Upper lobe of left lung (tissue), 6 donors: ENCODE results near the gene GGT7. TPM values are rescaled to one million over a fixed set of nuclear protein-coding genes. Genes with fewer than 3 reads are reported as not detected.

Experiments
- ATAC-seq, 2 donors: fragments of 200-7000 bp; cut with Tn5 transposase; one replicate each; pipeline ENCODE4 v1.9.1; 2022; ENCODE audit warnings: mild to moderate bottlenecking in 2 of 2, moderate library complexity in 2 of 2; ENCODE audit not compliant: low FRiP score in 2 of 2
- DNase-seq, 2 donors: peaks; one replicate each; pipeline ENCODE4 v3.0.0-alpha.2; 2019 to 2020
- H3K27ac ChIP-seq, 4 donors: fragments of 200-600 bp; sonication (generic); one replicate each; pipeline ENCODE4 v1.5.1; 2016 to 2019
- H3K27me3 ChIP-seq, 4 donors: fragments of 200-600 bp; sonication (generic); one replicate each; pipeline ENCODE4 v1.5.1; 2017 to 2019
- H3K36me3 ChIP-seq, 4 donors: fragments of 200-600 bp; sonication (generic); one replicate each; pipeline ENCODE4 v1.5.1; 2016 to 2019
- H3K4me1 ChIP-seq, 4 donors: fragments of 200-600 bp; sonication (generic); one replicate each; pipeline ENCODE4 v1.5.1; 2018 to 2019
- H3K4me3 ChIP-seq, 4 donors: fragments of 200-600 bp; sonication (generic); one replicate each; pipeline ENCODE4 v1.5.1; 2017 to 2019; ENCODE audit warnings: mild to moderate bottlenecking in 2 of 4, moderate library complexity in 1 of 4
- H3K9me3 ChIP-seq, 4 donors: fragments of 200-600 bp; sonication (generic); one replicate each; pipeline ENCODE4 v1.5.1; 2018 to 2019
- CTCF ChIP-seq, 6 experiments: fragments of 450-650 bp in 4 of 6; fragments of 200-600 bp in 2 of 6; sonication (generic) in 2 of 6; IDR thresholded peaks; one replicate each; pipeline ENCODE4 v1.5.1; 2016 to 2019; ENCODE audit warnings: antibody characterized with exemption in 6 of 6
- EP300 ChIP-seq, 4 donors: sonication (generic); formaldehyde crosslinking; IDR thresholded peaks; one replicate each; pipeline ENCODE4 v1.5.1; 2017; ENCODE audit warnings: antibody characterized with exemption in 4 of 4, control low read depth in 2 of 4
- POLR2A ChIP-seq, 4 donors: fragments of 450-650 bp; IDR thresholded peaks; one replicate each; pipeline ENCODE4 v1.5.1; 2016 to 2017; ENCODE audit warnings: antibody characterized with exemption in 4 of 4, mild to moderate bottlenecking in 2 of 4
- POLR2AphosphoS5 ChIP-seq, 2 donors: sonication (generic); formaldehyde crosslinking; IDR thresholded peaks; one replicate each; pipeline ENCODE4 v1.5.1; 2017; ENCODE audit warnings: antibody characterized with exemption in 2 of 2
- WGBS, 2 donors: methylation state at CpG; one replicate each; pipeline ENCODE4 v1.1.5; 2017 to 2018; 5-methylcytosine and 5-hydroxymethylcytosine counted together
- total RNA-seq, 6 donors: library from RNA; depleted of rRNA in 4 of 6; stranded (reverse); fragments of >200 nt in 4 of 6; gene quantifications; one replicate each; pipeline versions ENCODE4 v1.1.0 to v1.2.1, GENCODE V29; 2016 to 2021
- donor health status: DM: no; HTN: no; CAD: no; lungs with moderate emphysema.
- donor health status: DM: no; HTN: yes; CAD: no; lungs with severe emphysema.

GGT7 gene
- total RNA-seq, 6 donors from 2014 or later: 12.9 to 49.2 (median 25.1) TPM

GRCh38 chr20:34849778-34850177, 22.9 kb downstream of the GGT7 start:
- H3K36me3 ChIP-seq: peaks cover 8 to 36% (median 23%) of the 10 kb centered on the region in 4 donors
- peak in 1 of 2 donors; percentile 59 for DNase-seq
- TF ChIP-seq EP300 (IDR thresholded peaks at IDR 0.05): no peak
- no peak for TF ChIP-seq CTCF (IDR thresholded peaks at IDR 0.05)
- TF ChIP-seq POLR2AphosphoS5 (IDR thresholded peaks at IDR 0.05): no peak
- TF ChIP-seq POLR2A (IDR thresholded peaks at IDR 0.05): no peak

GRCh38 chr20:34848597-34848996, 24.1 kb downstream of the GGT7 start:
- no peak overlapping the region for H3K27ac ChIP-seq
- ATAC-seq: no peak
- H3K4me3 ChIP-seq: no peak overlapping the region
- DNase-seq: no peak
- H3K4me1 ChIP-seq: no peaks in the 10 kb centered on the region
- H3K36me3 ChIP-seq: peaks cover 8 to 31% (median 22%) of the 10 kb centered on the region in 4 donors
- H3K27me3 ChIP-seq: no peaks in the 10 kb centered on the region
- 92 to 93% methylated on average over 5 of the region's 5 CpGs for WGBS, 2 donors
- TF ChIP-seq POLR2A (IDR thresholded peaks at IDR 0.05) (no peak), CTCF (IDR thresholded peaks at IDR 0.05) (no peak), EP300 (IDR thresholded peaks at IDR 0.05) (no peak), POLR2AphosphoS5 (IDR thresholded peaks at IDR 0.05) (no peak)
- H3K9me3 ChIP-seq: no peaks in the 10 kb centered on the region

More at GRCh38 chr20:34849778-34850177, 22.9 kb downstream of the GGT7 start:
- H3K9me3 ChIP-seq: no peaks in the 10 kb centered on the region
- H3K4me1 ChIP-seq: no peaks in the 10 kb centered on the region
- H3K27me3 ChIP-seq: no peaks in the 10 kb centered on the region
- H3K4me3 ChIP-seq: no peak overlapping the region
- no peak overlapping the region for H3K27ac ChIP-seq
- ATAC-seq: no peak
- WGBS, 2 donors: 85 to 92% methylated on average over 3 to 8 of the region's 9 CpGs

- DNase-seq (no peak), ATAC-seq (no peak)
- H3K4me1 ChIP-seq: no peaks in the 10 kb centered on the region
- no peak overlapping the region for H3K4me3 ChIP-seq
- H3K9me3 ChIP-seq: no peaks in the 10 kb centered on the region
- H3K27me3 ChIP-seq: no peaks in the 10 kb centered on the region
- H3K36me3 ChIP-seq: peaks cover 0 to 8% (median 0%) of the 10 kb centered on the region in 4 donors
- no peak overlapping the region for H3K27ac ChIP-seq
- TF ChIP-seq EP300 (IDR thresholded peaks at IDR 0.05) (no peak), POLR2AphosphoS5 (IDR thresholded peaks at IDR 0.05) (no peak), POLR2A (IDR thresholded peaks at IDR 0.05) (no peak), CTCF (IDR thresholded peaks at IDR 0.05) (no peak)
- WGBS, 2 donors: 91 to 94% methylated on average over 2 of the region's 2 CpGs
Observed at GRCh38 chr20:34843421-34843820, 29.2 kb downstream of the GGT7 start.

GRCh38 chr20:34842143-34842542, 30.5 kb downstream of the GGT7 start:
- no peak for TF ChIP-seq POLR2A (IDR thresholded peaks at IDR 0.05)
- no peak for TF ChIP-seq POLR2AphosphoS5 (IDR thresholded peaks at IDR 0.05)
- no peak for TF ChIP-seq CTCF (IDR thresholded peaks at IDR 0.05)
- TF ChIP-seq EP300 (IDR thresholded peaks at IDR 0.05): no peak
- 63 to 90% methylated on average over 2 of the region's 2 CpGs for WGBS, 2 donors
- Histone ChIP-seq H3K27ac (no peak overlapping the region), H3K9me3 (no peaks in the 10 kb centered on the region), H3K27me3 (no peaks in the 10 kb centered on the region), H3K4me1 (no peaks in the 10 kb centered on the region), H3K36me3 (no peaks in the 10 kb centered on the region), H3K4me3 (no peak overlapping the region)
- DNase-seq: no peak
- ATAC-seq: no peak

GRCh38 chr20:34834459-34834893, 38.2 kb downstream of the GGT7 start:
- DNase-seq: no peak
- no peaks in the 10 kb centered on the region for H3K4me1 ChIP-seq
- H3K36me3 ChIP-seq: no peaks in the 10 kb centered on the region
- H3K9me3 ChIP-seq: no peaks in the 10 kb centered on the region
- no peak overlapping the region for H3K27ac ChIP-seq
- no peak overlapping the region for H3K4me3 ChIP-seq
- TF ChIP-seq CTCF (IDR thresholded peaks at IDR 0.05): peak in 3 of 6 experiments; percentile 32 to 53 (median 41)
- no peak for TF ChIP-seq POLR2A (IDR thresholded peaks at IDR 0.05)
- WGBS, 2 donors: 40 to 49% methylated on average over 6 of the region's 6 CpGs
- H3K27me3 ChIP-seq: no peaks in the 10 kb centered on the region
- ATAC-seq: peak in 1 of 2 donors; percentile 64
